GM12875 (cell line): ENCODE measurements around the gene DIP2C.

Experiments
- H3K4me3 ChIP-seq: one replicate; pipeline ENCODE4 v1.5.1; 2011; ENCODE audit warnings: low read depth, low read length, control low read depth
- CTCF ChIP-seq: IDR thresholded peaks from 2 replicates; pipeline ENCODE4 v1.5.1; 2011; ENCODE audit warnings: low read depth, mild to moderate bottlenecking, control low read depth, inconsistent platforms, low read length, moderate library complexity, borderline replicate concordance; ENCODE audit not compliant: insufficient read depth

The DIP2C gene

GRCh38 chr10:689121-689451, 382 bp downstream of the DIP2C start:
- no peak overlapping the region for H3K4me3 ChIP-seq
- no peak for TF ChIP-seq CTCF

- no peak for TF ChIP-seq CTCF
- no peak overlapping the region for H3K4me3 ChIP-seq
Measured at GRCh38 chr10:688312-689120, 952 bp downstream of the DIP2C start.

- TF ChIP-seq CTCF: no peak
- H3K4me3 ChIP-seq: no peak overlapping the region
Measured at GRCh38 chr10:687583-688311, 1.7 kb downstream of the DIP2C start.

GRCh38 chr10:686155-686931, 3.1 kb downstream of the DIP2C start:
- no peak for TF ChIP-seq CTCF
- no peak overlapping the region for H3K4me3 ChIP-seq

GRCh38 chr10:685613-686012, 3.9 kb downstream of the DIP2C start:
- TF ChIP-seq CTCF: no peak
- no peak overlapping the region for H3K4me3 ChIP-seq

- H3K4me3 ChIP-seq: no peak overlapping the region
- no peak for TF ChIP-seq CTCF
Measured at GRCh38 chr10:683448-684071, 5.9 kb downstream of the DIP2C start.
